Activated CD4-positive, alpha-beta T cell treated with anti-CD3 and anti-CD28 coated beads, Interleukin-10, Interleukin-2, amounts not matched to agents 100 ng/mL and 50 ng/mL, durations not matched to agents 16 hours and 8 hours (primary cell): Measurements from ENCODE around the gene ADAMTSL4.
"Not testable (repeated sequence)": the region's sequence is repeated elsewhere in the genome, so short reads cannot be mapped to it uniquely, and the experiment has no call there.

Experiments
- DNase-seq: peaks from one replicate; pipeline ENCODE4 v3.0.0-alpha.2; 2020

ADAMTSL4 gene

DNA sequence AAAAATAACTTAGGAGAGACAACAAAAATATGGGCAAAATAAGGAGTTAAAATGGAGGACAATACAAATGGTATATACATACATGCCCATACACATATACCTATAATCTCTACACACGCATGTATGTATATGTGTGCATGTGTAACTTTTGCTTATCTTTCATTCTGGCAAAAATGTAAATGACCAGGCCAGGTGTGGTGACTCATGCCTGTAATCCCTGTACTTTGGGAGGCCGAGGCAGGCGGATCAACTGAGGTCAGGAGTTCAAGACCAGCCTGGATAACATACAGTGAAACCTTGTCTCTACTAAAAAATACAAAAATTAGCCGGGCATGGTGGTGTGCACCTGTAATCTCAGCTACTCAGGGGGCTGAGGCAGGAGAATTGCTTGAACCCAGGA lies 49.1 kb downstream of the ADAMTSL4 start:
- not testable (repeated sequence) for DNase-seq

- no peak for DNase-seq
Measured at GRCh38 chr1:150601540-150601939, 52.3 kb downstream of the ADAMTSL4 start.

DNA sequence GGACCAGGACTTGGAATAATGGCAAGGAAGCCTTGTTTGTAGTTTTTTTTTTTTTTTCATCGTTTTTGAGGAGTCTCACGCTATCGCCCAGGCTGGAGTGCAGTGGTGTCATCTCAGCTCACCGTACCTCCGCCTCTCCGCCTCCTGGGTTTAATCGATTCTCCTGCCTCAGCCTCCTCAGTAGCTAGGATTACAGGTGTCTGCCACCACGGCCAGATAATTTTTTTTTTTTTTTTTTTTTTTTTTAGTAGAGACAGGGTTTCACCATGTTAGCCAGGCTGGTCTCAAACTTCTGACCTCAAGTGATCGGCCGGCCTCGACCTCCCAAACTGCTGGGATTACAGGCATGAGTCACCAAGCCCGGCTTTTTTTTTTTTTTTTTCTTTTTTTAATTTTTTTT lies 53.2 kb downstream of the ADAMTSL4 start:
- DNase-seq, result not testable (repeated sequence)

DNA sequence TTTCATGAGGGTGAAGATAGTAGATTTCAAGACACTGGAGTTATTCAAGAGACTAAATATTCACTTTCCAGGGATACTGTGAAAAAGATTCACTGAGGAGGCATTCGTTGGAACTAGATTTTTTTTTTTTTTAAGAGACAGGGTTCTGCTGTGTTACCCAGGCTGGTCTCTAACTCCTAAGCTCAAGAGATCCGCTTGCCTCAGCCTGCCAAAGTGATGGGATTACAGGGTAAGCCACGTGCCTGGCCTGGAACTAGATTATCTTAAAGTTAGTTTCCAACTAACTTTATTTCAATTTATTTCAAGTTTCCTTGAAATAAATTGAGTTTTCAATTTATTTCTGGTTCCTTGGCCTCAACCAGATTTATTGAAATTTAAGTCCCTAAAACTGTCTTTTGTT lies 54.5 kb downstream of the ADAMTSL4 start:
- DNase-seq, result no peak

DNA sequence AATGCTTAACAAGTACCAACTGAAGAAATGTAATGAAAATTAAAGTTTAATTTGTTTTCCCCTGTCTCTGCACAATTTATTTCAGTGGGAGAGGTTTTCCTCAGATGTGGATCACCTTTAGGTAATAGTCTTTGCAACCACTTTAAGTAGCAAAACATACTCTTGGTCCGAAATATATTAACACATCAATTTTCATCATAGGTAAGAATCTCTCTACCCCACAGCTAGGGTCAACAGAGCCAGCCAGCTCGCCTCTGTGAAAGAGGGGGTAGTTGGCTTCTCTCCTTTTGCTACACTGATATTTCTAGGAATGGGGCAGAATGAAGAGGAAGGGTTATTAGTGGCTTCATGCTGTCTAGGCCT lies 55.0 kb downstream of the ADAMTSL4 start:
- DNase-seq, result no peak

DNA sequence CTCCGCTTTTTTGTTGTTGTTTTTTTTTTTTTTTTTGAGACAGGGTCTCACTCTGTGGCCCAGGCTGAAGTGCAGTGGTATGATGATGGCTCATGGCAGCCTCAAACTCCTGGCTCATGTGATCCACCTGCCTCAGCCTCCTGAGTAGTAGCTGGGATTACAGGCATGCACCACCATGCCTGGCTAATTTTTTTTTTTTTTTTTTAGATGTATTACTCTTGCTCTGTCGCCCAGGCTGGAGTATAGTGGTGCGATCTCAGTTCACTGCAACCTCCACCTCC lies 56.2 kb downstream of the ADAMTSL4 start:
- not testable (repeated sequence) for DNase-seq

GRCh38 chr1:150606463-150607142 lies 57.4 kb downstream of the ADAMTSL4 start:
- no peak for DNase-seq

GRCh38 chr1:150609732-150610131 lies 60.5 kb downstream of the ADAMTSL4 start:
- DNase-seq, result no peak
